Measurements from ENCODE around the gene FHL2. TPM values are rescaled to one million over a fixed set of nuclear protein-coding genes. Genes with fewer than 3 reads are reported as not detected.

FHL2 gene
- total and polyA plus RNA-seq, 2 of the 13 experiments (the other 11 are each of a cell fraction or from before 2014, with no cell fraction given), result 1.9 to 74.8 TPM

DNA sequence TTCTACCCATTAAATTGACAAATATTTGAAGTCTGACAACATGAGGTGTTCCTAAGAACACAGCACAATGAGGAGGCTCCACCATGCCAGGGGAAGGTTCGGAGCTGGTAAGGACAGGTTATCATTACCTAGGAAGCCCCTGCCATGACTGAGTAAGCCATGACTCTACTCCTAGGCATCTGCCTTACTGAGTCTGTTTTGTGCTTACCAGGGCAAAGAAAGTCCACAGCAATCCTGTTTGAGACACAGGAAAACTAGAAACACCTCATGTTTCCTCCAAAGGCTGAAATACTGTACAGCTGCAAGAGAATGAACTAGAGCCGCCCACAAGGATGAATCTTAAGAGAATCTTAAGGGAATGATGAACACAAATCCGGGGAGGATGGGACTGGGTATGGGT is 80.9 kb downstream of the FHL2 start (continued):
- TF ChIP-seq, protein P1, sequence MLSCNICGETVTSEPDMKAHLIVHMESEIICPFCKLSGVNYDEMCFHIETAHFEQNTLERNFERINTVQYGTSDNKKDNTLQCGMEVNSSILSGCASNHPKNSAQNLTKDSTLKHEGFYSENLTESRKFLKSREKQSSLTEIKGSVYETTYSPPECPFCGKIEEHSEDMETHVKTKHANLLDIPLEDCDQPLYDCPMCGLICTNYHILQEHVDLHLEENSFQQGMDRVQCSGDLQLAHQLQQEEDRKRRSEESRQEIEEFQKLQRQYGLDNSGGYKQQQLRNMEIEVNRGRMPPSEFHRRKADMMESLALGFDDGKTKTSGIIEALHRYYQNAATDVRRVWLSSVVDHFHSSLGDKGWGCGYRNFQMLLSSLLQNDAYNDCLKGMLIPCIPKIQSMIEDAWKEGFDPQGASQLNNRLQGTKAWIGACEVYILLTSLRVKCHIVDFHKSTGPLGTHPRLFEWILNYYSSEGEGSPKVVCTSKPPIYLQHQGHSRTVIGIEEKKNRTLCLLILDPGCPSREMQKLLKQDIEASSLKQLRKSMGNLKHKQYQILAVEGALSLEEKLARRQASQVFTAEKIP (CRISPR knock-in tag; IDR thresholded peaks at IDR 0.05; ENCODE audit: borderline replicate concordance), result no peak
- TF ChIP-seq JARID2 (CRISPR knock-in tag; IDR thresholded peaks at IDR 0.05; ENCODE audit: insufficient replicate concordance), result no peak
- TF ChIP-seq, protein P2, sequence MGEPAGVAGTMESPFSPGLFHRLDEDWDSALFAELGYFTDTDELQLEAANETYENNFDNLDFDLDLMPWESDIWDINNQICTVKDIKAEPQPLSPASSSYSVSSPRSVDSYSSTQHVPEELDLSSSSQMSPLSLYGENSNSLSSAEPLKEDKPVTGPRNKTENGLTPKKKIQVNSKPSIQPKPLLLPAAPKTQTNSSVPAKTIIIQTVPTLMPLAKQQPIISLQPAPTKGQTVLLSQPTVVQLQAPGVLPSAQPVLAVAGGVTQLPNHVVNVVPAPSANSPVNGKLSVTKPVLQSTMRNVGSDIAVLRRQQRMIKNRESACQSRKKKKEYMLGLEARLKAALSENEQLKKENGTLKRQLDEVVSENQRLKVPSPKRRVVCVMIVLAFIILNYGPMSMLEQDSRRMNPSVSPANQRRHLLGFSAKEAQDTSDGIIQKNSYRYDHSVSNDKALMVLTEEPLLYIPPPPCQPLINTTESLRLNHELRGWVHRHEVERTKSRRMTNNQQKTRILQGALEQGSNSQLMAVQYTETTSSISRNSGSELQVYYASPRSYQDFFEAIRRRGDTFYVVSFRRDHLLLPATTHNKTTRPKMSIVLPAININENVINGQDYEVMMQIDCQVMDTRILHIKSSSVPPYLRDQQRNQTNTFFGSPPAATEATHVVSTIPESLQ (CRISPR knock-in tag; conservative IDR thresholded peaks at IDR 0.05), result no peak
- TF ChIP-seq, protein P3, sequence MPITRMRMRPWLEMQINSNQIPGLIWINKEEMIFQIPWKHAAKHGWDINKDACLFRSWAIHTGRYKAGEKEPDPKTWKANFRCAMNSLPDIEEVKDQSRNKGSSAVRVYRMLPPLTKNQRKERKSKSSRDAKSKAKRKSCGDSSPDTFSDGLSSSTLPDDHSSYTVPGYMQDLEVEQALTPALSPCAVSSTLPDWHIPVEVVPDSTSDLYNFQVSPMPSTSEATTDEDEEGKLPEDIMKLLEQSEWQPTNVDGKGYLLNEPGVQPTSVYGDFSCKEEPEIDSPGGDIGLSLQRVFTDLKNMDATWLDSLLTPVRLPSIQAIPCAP (CRISPR knock-in tag; IDR thresholded peaks at IDR 0.05; ENCODE audit: low read depth), result no peak

DNA sequence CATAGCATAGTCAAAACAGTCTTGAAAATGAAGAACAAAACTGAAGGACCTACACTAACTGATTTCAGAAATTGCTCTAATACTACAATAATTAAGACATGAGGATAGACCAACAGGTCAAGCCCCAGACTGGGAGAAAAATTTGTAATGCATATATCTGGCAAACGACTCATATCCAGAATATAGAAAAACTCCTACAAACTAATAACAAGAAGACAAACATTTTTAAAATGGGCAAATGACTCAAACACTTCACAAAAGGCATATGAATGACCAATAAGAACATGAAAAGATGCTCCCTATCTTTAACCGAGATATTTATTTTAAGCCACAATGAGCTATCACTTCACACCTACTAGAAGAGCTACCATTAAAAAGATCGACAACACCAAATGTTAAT is 83.5 kb downstream of the FHL2 start:
- no peaks in the 10 kb centered on the region for H3K27me3 ChIP-seq (ENCODE audit: control insufficient read depth in 1 of 2, insufficient read depth in 2 of 2, low read length in 2 of 2)
- ChIA-PET CTCF (ENCODE audit: low intra/inter-chr PET ratio, low total read pairs) (no interaction called here), POLR2A (no interaction called here)
- BruUV-seq (replicated peaks), result no TSS peak
- ATAC-seq (no peak), FAIRE-seq (no peak), DNase-seq (ENCODE audit: low spot score) (no peak)
- WGBS (ENCODE audit: low lambda C conversion rate), result 97% methylated on average over 3 of the region's 3 CpGs
- no peak overlapping the region for H2AFZ ChIP-seq (ENCODE audit: low read length)
- no peaks in the 10 kb centered on the region for H3K9me3 ChIP-seq (ENCODE audit: low read length)
- H3K4me3 ChIP-seq (replicated peaks in 1 of 3; ENCODE audit: insufficient read depth in 1 of 3, low read depth in 2 of 3, low read length in 3 of 3), result no peak overlapping the region
- peaks cover 9% of the 10 kb centered on the region; the same call in 1 of the 2 replicates for H4K20me1 ChIP-seq (ENCODE audit: insufficient read depth, low read length)
- no peak overlapping the region for H3K27ac ChIP-seq (ENCODE audit: extremely low read length, insufficient read depth, low read length)
- peaks cover 84% of the 10 kb centered on the region for H3K79me2 ChIP-seq (ENCODE audit: insufficient read depth, low read length)
- H3K4me1 ChIP-seq (ENCODE audit: insufficient read depth, low read length), result no peaks in the 10 kb centered on the region
- H3K36me3 ChIP-seq (replicated peaks in 1 of 2; ENCODE audit: control insufficient read depth in 1 of 2, insufficient read depth in 2 of 2, low read length in 2 of 2), result no peaks in the 10 kb centered on the region; a peak in 1 of 5 replicates
- intact Hi-C loops (cut with micrococcal nuclease; ENCODE audit: unreplicated experiment) (no loop called here), in situ Hi-C loops (cut with HindIII; ENCODE audit: extremely low pct_ligation_motif_present, low pct_unique_long_range_greater_than_20kb) (no loop called here)
- H3K4me2 ChIP-seq (ENCODE audit: low read depth, low read length), result no peak overlapping the region
- H3K9ac ChIP-seq (ENCODE audit: insufficient read depth, low read depth, low read length), result no peak overlapping the region
- TF ChIP-seq, protein P4, sequence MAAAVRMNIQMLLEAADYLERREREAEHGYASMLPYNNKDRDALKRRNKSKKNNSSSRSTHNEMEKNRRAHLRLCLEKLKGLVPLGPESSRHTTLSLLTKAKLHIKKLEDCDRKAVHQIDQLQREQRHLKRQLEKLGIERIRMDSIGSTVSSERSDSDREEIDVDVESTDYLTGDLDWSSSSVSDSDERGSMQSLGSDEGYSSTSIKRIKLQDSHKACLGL (CRISPR knock-in tag; IDR thresholded peaks at IDR 0.05), result no peak
- TF ChIP-seq KDM1A (CRISPR knock-in tag; IDR thresholded peaks at IDR 0.05) (no peak), HHEX (CRISPR knock-in tag; IDR thresholded peaks at IDR 0.05) (no peak), ZSCAN25 (CRISPR knock-in tag; IDR thresholded peaks at IDR 0.05) (no peak), IKZF1 (IDR thresholded peaks at IDR 0.05) (no peak)

Data from HepG2 (cell line).